ENCODE results near the gene CRIP2. TPM values are rescaled to one million over a fixed set of nuclear protein-coding genes. Genes with fewer than 3 reads are reported as not detected.

The CRIP2 gene
- total and polyA plus RNA-seq, 2 experiments from 2014 or later = 3.4 to 9.6 TPM

DNA sequence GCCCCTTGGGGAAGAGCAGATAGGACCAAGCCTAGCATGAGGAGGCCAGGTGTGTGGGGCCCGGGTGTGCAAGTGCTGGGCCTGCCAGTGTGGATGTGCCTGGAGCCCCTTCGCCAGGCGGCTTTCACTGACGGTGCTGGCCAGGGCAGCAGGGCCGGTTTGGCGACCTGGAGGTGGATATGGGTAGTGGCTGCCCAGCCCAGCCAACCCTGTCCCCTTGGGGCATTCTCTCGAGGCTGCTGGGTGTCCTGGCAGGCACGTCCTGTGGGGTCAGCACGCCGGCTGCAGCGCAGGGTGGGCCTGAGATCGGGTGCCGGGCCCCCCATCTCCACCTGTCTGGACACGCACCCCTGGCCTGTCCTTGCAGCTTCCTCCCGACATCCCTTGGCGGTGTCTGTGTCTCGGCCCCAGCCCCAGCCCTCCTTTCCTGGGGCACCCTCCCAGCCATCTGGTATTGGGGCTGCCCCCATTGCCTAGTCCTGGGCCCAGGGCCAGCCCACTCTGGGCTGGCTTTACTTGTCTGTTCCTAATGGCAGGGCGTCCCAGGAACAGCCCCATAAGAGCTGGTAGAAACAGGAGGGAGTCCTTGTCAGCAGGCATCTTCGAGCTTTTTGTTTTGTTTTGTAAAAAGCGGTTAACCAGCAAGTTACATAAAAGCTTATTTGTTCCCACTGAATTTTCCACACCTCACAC, 7.2 kb upstream of the CRIP2 start:
- ATAC-seq (no peak), DNase-seq (ENCODE audit: low spot score) (no peak)
- Histone ChIP-seq H2AFZ (no peak overlapping the region), H3K27ac (ENCODE audit: low read depth) (peak overlapping the region; percentile 45; the same call in 1 of the 2 replicates), H3K36me3 (ENCODE audit: insufficient read depth) (no peaks in the 10 kb centered on the region; the same call in 1 of the 2 replicates), H3K4me2 (no peak overlapping the region), H3K27me3 (ENCODE audit: insufficient read depth) (no peaks in the 10 kb centered on the region), H4K20me1 (replicated peaks; ENCODE audit: insufficient read depth) (no peaks in the 10 kb centered on the region; the same call in 1 of the 2 replicates), H3K9me2 (ENCODE audit: insufficient read depth) (no peaks in the 10 kb centered on the region), H3F3A (replicated peaks; ENCODE audit: low read depth) (peaks cover 5% of the 10 kb centered on the region; the same call in 1 of the 2 replicates), H3K4me1 (ENCODE audit: insufficient read depth) (peaks cover 9% of the 10 kb centered on the region; the same call in 1 of the 2 replicates), H3K4me3 (no peak overlapping the region), H3K79me2 (replicated peaks; ENCODE audit: insufficient read depth) (no peaks in the 10 kb centered on the region)
- TF ChIP-seq NANOG (IDR thresholded peaks at IDR 0.05; ENCODE audit: borderline replicate concordance) = no peak
- TF ChIP-seq EZH2 (IDR thresholded peaks at IDR 0.05; ENCODE audit: low read depth, unreplicated experiment) = no peak
- TF ChIP-seq STAT1 (IDR thresholded peaks at IDR 0.05; ENCODE audit: unreplicated experiment) = no peak
- TF ChIP-seq REST (IDR thresholded peaks at IDR 0.05; ENCODE audit: unreplicated experiment) = no peak
- TF ChIP-seq CREB1 (CRISPR knock-in tag; IDR thresholded peaks at IDR 0.05; ENCODE audit: low read depth) = no peak
- TF ChIP-seq ZNF462 (CRISPR knock-in tag; IDR thresholded peaks at IDR 0.05) = no peak
- TF ChIP-seq, protein P1, sequence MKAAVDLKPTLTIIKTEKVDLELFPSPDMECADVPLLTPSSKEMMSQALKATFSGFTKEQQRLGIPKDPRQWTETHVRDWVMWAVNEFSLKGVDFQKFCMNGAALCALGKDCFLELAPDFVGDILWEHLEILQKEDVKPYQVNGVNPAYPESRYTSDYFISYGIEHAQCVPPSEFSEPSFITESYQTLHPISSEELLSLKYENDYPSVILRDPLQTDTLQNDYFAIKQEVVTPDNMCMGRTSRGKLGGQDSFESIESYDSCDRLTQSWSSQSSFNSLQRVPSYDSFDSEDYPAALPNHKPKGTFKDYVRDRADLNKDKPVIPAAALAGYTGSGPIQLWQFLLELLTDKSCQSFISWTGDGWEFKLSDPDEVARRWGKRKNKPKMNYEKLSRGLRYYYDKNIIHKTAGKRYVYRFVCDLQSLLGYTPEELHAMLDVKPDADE (IDR thresholded peaks at IDR 0.05) = no peak
- no peak for TF ChIP-seq POLR2AphosphoS5 (IDR thresholded peaks at IDR 0.05; ENCODE audit: low read depth)
- no peak for TF ChIP-seq CTCF (conservative IDR thresholded peaks at IDR 0.05; ENCODE audit: low read depth in 2 of 2)
- no peak for TF ChIP-seq JUNB (IDR thresholded peaks at IDR 0.05; ENCODE audit: unreplicated experiment)
- TF ChIP-seq ZNF114 (CRISPR knock-in tag; IDR thresholded peaks at IDR 0.05) = no peak
- TF ChIP-seq ZNF331 (CRISPR knock-in tag; IDR thresholded peaks at IDR 0.05; ENCODE audit: low read depth) = no peak
- TF ChIP-seq EZH2phosphoT487 (IDR thresholded peaks at IDR 0.05; ENCODE audit: unreplicated experiment) = no peak
- H3K27me3 Mint-ChIP-seq (ENCODE audit: insufficient read depth, low read depth, poor library complexity) = peaks cover 13% of the 10 kb centered on the region
- peaks cover 5% of the 10 kb centered on the region for H3K4me1 Mint-ChIP-seq
- no peak overlapping the region for H3K4me3 Mint-ChIP-seq
- no peaks in the 10 kb centered on the region for H3K9me3 Mint-ChIP-seq
- H3K36me3 Mint-ChIP-seq (ENCODE audit: low read depth) = peaks cover 22% of the 10 kb centered on the region; the same call in 2 of the 3 replicates
- H3K27ac Mint-ChIP-seq = no peak overlapping the region; the same call in 1 of the 2 replicates

Measured in GM23338 (cell line).